GM18520 (cell line): ENCODE measurements around the gene WASL.
"Not testable (repeated sequence)": the region's sequence is repeated elsewhere in the genome, so short reads cannot be mapped to it uniquely, and the experiment has no call there.

Experiments
- ATAC-seq: cut with Tn5 transposase; IDR thresholded peaks from one replicate; pipeline ENCODE4 v1.9.1; 2021; ENCODE audit not compliant: unreplicated experiment

WASL gene

DNA sequence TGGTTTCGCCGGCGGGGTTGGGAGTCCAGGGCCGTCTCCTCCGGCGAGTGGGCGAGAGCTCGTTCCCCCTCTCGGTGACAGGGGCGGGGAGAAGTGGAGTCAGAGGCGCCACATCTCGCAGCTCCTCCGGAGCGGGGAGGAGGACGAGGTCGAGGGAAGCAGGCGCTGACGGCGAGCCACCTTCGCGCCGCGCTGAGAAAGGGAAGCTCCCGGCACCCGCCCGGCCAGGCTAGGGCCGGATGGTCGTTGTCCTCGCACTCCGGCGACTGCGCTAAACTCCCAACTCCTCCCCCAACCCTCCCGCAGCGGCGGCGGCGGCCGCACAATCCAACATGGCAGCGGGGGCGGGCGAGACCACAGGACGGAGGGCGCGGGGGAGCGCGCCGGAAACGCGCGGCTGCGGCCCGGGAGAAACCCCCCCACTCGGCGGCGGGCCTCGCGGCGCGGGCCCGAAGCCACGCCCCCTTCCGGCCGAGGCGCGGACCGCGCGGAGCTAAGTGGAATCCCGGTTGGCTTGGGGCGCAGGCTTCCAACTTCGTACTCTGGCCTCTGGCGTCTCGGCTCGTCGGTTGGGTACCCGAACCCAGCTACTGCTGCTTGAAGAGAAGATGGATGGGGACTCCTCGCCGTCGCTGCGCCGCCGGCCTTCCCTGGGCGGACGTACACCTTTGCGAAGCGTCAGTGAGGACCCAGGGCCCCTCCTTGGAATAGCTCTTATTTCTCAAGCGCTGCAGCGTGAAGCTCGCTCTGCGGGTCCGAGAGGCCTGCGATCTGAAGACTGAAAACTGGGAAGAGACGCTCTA lies at the start of gene WASL:
WASL (minus strand) TSS at position 270 of the 803 bp plus-strand sequence; CDS start at position 1, 269 bp downstream.
- ATAC-seq: peak; percentile 71

DNA sequence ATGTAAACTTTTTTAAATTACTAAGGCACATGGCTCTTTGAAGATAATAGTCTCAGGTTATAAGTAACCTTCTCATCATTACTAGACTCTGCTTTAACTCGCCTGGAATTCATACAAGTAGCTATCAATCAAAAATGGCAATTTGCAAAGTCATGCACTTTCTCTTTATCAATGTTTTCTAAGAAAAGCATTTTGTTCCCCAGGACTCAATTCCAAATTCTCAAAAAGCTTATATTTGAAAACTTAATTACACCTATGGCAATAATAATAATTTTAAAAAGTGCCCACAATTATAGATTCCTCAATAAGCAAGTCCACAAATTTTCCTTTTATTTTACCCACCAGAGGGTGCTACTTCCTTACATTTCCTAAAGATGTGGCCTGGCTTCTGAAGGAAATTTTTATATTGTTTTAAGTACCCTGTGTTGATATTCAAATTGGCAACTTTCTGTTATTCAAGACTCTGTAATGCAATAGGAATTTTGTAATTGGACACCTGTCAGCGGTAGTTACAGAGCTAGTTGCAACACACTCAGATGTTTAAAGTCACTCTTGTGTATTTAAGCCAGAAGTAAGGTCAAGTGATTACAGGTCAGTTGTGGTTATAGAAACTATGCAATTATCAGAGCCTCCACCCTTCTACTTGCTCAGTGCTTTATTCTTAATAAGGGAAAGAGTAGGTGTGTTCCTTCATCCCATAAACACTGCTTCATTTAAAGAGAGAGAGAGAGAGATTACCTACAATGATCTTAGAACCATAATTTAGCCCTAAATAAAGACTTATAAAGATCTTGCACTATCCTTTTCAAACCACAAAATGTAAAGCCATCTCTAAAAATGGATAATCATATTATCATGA lies 49.1 kb upstream of the WASL start:
- no peak for ATAC-seq

DNA sequence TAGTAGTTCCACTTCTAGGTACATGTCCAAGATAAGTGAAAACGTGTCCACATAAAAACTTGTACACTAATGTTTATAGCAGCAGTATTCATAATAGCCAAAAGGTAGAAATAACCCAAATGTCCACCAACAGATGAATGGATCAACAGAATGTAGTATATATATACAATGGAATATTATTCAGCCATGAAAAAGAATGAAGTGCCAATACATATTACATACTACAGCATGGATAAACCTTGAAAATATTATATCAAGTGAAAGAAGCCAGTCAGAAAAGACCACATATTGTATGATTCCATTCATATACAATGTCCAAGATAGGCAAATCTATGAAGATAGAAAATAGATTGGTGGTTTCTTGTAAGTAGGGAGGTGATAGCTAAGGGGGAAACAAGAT lies 47.8 kb upstream of the WASL start:
- no peak for ATAC-seq

DNA sequence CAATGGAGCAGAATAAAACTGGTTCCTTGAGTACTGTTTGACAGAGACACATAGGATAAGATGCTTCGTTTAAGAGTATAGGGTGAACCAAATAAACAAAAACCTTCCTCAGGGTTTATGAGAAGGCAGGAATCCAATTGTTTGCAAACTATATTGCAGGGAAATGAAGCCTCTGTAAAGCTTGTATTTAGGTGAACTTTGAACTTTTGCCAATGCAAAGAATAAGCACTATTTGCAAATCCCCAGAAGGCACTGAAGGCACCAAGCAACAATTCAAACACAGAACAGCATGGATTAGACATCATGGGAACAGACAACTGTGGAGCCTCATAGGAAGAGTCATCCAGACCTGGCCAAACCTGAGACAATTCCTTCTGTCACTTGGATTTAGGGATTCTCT lies 47.1 kb upstream of the WASL start:
- ATAC-seq: no peak

DNA sequence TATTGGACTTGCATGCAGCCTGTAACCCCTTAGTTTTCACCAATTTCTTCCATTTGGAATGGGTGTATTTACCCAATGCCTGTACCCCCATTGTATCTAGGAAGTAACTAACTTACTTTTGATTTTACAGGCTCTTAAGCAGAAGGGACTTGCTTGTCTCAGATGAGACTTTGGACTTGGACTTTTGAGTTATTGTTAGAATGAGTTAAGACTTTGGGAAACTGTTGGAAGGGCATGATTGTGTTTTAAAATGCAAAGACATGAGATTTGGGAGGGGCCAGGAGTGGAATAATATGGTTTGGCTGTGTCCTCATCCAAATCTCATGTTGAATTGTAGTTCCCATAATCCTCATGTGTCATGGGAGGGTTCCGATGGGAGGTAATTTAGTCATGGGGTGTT lies 46.3 kb upstream of the WASL start:
- not testable (repeated sequence) for ATAC-seq

DNA sequence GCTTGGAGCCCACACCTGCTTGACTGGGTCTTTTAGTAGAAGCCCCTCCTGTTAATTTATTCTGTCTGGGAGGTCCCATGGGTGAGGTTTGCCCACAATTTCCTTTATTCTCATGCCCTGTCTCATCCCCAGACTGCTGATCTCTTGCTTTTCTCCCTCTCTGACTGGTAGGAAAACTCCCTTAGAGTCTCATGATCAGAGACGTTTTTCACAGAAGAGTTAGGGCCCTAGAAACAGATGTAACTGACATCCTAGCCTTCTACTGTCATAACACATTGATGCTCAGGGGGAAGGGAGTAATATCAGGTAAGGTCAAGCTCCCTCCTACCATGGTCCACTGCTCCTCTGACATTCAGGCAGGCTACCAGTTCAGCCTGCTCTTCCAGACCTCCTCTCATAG lies 43.7 kb upstream of the WASL start:
- peak; percentile 44 for ATAC-seq

DNA sequence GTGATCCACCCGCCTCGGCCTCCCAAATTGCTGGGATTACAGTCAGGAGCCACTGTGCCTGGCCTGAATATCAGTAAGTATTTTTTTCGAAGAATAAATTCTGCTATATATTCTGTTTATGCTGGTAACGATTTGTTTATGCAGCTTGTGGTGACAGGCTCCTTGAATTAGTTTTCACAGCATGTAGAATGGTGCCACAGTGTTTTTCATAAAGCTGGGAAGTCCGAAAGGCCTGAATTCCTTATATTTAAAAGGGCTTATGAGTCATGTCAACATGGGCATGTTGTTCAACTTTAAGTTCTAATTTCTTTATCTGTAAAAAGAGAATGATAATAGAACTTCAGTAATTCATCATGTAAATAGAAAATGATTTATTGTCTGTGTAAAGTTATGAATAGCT lies 42.2 kb upstream of the WASL start:
- no peak for ATAC-seq

DNA sequence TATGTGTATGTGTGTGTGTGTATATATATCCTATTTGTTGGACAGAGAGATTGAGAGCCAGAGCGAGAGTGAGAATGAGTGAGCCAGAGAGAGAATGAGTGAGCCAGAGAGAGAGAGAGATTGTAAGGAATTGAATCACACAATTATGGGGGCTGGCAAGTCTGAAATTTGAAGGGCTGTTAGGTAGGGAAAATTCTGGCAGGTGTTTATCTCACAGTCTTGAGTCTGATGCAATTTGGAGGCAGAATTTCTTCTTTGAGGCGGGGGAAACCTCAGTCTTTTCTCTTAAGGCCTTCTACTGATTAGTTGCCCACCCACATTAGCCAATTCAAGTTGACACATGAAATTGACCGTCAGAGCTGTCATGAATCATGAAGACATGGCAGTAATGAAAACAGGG lies 41.0 kb upstream of the WASL start:
- no peak for ATAC-seq

DNA sequence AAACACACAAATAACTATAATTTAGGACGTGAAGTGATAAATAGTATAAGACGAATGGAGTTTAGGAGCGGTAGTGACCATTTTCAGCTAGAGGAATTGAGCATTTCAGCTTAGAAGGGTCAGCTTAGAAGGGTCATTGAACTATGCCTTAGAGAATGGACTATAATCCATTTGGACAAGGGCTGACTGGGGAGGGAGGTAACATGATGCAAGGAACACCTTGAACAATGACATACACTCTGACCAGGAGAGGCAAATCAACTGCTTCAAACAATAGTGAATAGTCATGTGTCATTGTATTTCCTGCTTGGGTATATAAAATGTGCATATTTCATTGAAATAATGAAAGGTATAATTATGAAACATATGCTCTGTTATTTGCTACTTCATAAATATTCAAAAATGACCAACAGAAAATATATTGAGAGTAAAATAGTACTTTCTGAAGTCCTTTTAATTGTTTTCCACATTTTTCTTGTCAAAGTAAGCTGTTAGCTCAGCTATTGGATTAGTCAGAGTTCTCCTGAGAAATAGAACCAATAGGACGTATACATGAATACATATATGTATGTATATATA lies 40.5 kb upstream of the WASL start:
- no peak for ATAC-seq

DNA sequence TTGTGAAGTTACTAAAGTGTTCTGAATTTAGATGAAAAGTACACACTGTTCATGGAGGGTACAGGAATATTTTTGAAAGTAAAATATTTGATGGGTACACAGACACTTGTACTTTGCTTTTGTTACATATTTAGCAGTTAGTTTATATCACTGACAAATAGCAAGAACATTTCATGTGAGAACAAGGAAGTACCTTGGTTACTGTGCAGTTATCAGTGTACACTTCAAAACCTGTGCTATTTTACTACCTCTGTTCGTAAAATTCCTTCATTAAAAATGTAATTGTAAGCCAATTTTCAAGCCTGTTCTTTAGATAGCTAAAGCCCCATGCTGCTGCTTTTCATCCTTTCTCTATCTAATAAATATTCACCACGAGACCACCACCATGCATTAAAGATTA lies 39.8 kb upstream of the WASL start:
- no peak for ATAC-seq

DNA sequence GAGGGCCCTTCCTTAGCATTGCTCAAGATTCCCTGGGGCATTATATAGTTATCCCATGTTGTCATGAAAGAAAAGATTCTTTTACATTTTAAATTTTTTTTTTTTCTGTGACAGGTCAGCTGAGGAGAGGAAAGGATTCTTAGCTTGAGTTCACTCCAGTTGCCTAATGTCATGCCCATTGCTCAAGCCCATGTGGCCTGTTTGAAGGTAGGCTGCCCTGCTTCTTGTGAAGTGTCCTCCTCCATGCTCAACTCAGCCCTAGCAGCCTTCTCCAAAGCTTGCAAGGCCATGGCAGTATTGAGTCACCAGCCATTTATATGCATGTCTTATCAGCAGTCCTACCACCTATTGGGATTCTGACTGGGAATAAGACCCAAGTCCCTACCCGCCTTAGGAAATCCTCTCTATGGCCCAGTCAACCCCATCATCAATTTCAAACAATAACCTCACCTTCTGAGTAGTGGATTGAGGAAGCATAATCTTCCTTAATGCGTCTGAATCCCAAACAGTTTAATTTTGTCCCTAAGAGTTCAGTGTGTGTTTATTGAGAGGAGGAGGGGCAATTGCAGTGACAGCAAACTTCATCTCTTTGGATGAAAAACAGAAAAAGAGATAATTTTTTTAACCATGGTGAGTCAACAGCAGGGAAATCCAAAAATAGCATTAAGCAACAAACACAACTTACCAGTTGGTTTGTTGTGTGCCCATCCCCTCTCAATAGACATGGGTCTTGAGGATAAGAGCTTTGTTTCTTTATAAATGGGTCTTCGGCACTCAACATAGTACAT lies 38.6 kb upstream of the WASL start:
- no peak for ATAC-seq

DNA sequence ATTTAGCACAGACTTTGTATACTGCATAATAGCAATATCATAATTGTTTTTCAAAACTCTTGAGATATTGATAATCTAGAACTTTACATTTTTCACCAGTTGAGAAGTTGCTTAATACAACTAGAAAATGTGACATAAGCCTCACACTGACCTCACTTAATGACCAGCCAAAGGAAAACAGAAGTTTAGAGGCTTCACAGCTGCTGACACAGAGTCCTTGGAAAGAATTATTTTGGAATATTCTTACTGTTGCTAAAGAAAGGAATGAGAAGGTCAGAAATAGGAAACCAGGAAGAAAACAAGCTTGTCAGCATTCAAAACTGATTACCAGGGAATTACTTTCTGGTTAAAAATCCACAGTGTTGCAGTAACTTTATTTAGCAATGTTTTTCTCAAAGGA lies 35.5 kb upstream of the WASL start:
- ATAC-seq: no peak

DNA sequence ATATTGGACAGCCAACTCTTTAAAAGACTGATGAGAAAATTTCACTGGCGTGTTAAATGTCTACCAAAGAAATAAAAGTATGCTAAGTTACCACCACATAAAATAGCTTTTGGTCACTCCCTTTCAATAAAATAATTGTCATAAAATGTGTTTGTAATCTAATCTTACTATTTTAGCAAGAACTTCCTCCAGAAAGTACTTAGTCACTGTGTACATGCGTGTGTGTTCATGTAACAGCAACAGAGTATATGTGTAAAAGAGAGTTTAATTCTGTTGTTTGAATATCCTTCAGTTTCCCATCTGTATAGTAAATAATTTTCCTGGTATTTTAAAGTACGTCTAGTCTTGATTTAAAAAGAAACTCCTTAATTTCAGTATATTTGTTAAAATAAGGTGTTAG lies 35.0 kb upstream of the WASL start:
- ATAC-seq: no peak

DNA sequence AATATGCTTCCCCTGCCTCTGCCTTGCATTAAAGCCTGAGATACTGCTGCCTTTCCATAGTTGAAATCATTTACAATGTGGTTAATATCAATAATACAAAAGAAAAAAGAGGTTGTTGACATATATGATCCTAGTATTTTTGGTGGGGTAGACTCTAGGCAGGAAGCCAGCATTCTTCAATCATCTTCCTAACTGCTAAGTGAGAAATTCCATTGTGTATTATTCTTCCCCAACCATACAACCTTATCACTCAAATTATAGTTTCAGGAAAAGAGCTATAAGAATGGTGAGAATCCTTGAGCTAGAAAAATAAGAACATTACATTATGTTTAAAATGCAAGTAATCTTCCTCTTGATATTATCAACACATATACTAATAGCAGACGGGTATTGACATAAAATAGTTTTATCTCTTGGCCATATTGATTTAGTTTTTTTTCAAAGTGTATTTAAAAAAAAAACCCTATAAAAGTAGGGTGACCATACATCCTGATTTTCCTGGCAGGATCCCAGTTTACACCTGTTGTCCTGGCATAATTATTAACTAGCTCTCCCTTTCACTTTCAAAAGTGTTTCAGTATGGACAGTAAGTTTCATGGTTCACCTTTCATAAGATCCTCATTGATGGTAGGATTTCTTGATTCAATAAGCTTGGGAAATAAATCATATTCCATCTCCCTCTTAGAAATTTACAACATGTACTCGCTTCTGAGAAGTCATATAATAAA lies 33.4 kb upstream of the WASL start:
- ATAC-seq: no peak

DNA sequence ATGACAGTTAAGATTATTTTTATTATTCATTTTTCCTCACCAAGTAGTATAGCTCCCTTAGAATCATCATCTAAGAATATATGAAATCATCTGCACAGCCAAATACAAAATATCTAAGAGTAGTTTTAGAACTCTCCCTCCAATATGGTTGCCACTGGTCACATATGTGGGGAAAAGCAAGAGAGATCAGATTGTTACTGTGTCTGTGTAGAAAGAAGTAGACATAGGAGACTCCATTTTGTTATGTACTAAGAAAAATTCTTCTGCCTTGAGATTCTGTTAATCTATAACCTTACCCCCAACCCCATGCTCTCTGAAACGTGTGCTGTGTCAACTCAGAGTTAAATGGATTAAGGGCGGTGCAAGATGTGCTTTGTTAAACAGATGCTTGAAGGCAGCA lies 31.7 kb upstream of the WASL start:
- not testable (repeated sequence) for ATAC-seq

DNA sequence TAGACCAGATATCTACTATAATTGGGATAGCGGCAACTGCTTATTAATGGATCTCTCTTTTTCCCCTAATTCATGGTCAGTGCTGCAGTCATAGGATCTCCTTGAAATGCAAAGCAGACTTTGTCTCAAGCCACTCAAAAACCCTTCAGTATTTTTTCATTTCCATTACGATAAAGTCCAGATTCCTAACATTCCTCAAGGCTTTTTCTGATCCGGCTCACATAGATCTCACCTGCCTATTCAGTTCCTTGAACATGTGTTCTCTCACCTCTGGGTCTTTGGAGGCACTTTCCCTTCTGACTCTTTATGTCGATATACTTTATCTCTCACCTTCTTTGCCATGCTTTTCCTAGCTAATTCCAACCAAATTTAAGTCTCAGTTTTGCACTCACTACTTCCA lies 25.7 kb upstream of the WASL start:
- ATAC-seq: no peak

DNA sequence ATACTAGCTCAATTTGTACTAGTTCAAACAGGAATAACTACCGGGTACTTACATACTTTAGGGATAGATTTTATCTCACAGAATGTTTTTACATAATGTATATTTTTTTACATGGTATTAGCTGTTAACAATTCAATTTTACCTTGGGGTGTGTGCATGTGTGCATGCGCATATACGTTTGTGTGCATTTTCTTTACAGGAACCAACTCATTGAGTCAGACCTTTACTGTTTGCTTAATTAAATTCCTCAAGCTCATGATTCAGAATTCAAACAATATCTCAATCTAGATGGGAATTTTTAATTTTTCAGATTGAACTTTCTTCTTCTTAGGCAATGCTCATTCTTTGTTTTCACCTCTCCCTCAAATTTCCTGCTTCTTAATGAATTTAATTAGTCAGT lies 24.7 kb upstream of the WASL start:
- ATAC-seq: no peak

DNA sequence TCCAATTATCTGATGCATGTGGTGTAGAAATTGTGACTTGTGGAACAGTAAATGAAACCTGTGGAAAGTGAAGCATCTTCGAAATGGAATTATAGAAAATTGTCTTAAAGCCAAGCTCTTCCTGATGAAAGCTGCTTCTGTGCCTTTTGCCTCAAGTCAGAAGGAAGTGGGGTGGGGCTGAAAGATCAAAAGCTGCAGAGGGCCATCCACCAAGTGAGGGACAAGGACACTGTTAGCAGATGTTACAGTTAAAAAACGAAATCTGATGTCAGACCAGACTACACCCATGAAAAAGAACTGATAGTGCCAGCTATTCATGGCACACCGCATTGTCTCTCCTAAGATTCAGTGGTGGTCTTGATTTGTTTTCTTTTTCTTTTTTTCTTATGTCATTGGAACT lies 23.8 kb upstream of the WASL start:
- ATAC-seq: no peak

DNA sequence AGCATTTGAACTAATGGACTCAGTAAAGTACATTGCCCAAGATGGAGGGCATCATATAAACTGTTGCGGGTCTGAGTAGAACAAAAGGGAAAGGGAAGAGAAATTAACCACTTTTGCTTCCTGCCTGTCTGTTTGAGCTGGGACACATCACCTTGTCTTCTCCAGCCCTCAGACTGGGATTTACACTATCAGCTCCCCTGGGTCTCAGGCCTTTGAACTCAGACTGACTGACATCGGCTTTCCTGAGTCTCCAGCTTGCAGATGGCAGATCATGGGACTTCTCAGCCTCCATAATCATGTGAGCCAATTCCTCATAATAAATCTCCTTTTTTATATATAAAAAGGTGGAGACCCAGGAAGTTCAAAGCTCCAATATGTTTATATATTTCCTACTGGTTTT lies 23.0 kb upstream of the WASL start:
- no peak for ATAC-seq

DNA sequence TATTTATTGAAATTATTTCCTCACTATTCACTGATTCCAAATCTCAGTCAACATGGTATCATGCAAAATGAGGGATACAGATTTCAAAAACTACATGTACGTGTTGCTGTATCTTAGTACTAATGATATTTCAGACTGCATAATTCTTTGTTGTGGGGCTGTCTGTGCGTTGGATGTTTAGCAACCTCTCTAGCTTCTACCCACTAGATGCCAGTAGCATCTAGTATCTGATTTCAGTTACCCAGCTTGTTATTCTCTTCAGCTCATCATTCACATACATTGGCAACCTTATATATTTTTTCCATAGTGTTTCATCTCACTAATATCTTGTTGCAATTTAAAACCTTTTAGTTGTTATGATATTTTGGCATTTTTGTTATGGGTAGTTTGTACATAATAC lies 22.5 kb upstream of the WASL start:
- no peak for ATAC-seq

DNA sequence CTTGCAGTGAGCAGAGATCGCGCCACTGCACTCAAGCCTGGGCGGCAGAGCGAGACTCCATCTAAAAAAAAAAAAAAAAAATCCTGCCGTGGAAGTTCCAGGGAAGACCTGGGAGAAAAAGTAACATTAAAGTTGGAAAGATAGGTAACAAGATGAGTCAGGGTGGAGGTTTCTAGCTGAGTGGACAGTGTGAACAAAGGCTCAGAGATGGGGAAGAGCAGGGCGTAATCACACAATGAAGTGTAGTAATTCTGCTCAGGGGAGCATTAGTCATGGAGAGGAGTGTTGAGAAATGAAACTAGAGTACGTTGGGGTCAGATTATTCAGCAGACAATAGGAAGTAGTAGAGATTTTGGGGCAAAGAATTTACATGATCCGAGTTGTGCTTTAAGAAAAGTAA lies 21.6 kb upstream of the WASL start:
- peak; percentile 98 for ATAC-seq
